Prostate gland (tissue), 2 donors: ENCODE results near the gene THSD4.

ENCODE experiments used
- POLR2AphosphoS5 ChIP-seq: sonication (generic); formaldehyde crosslinking; IDR thresholded peaks from one replicate; pipeline ENCODE4 v1.6.1; 2017; ENCODE audit warnings: antibody characterized with exemption
- TF ChIP-seq, protein P1 (sequence below), 4 experiments: fragments of 200-600 bp in 2 of 4; fragments of 450-650 bp in 2 of 4; sonication (generic) in 2 of 4; IDR thresholded peaks; 1 replicate in 3 of 4; 2 replicates in 1 of 4; pipeline ENCODE4 v1.5.1; 2016 to 2019; ENCODE audit warnings: antibody characterized with exemption in 4 of 4, mild to moderate bottlenecking in 2 of 4, moderate library complexity in 2 of 4

DNA sequence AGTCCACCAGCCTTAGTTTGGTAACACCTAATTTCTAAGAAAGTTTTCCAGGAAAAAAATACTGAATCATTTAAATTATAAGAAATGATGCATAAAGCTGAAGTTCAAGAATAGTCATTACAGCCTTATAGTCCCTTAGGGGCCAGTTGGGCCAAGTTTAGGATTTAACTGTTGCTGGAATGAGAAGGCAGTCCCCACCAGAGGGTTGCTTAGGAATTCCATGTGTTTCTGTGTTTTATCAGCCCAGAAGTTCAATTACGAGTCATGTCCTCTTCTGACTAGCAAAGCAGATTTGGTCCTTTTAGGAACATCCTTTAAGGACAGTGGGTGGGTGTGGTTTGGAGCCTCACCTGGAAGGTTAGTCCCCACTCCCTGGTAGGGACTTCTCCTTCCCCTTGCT, 638.1 kb downstream of the THSD4 start:
- TF ChIP-seq POLR2AphosphoS5 = no peak
- TF ChIP-seq, protein P1, sequence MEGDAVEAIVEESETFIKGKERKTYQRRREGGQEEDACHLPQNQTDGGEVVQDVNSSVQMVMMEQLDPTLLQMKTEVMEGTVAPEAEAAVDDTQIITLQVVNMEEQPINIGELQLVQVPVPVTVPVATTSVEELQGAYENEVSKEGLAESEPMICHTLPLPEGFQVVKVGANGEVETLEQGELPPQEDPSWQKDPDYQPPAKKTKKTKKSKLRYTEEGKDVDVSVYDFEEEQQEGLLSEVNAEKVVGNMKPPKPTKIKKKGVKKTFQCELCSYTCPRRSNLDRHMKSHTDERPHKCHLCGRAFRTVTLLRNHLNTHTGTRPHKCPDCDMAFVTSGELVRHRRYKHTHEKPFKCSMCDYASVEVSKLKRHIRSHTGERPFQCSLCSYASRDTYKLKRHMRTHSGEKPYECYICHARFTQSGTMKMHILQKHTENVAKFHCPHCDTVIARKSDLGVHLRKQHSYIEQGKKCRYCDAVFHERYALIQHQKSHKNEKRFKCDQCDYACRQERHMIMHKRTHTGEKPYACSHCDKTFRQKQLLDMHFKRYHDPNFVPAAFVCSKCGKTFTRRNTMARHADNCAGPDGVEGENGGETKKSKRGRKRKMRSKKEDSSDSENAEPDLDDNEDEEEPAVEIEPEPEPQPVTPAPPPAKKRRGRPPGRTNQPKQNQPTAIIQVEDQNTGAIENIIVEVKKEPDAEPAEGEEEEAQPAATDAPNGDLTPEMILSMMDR (IDR thresholded peaks at IDR 0.05) = no peak
